CD14-positive monocyte (primary cell): Measurements from ENCODE around the gene DPF1. TPM values are rescaled to one million over a fixed set of nuclear protein-coding genes. Genes with fewer than 3 reads are reported as not detected.
"Not testable (repeated sequence)": the region's sequence is repeated elsewhere in the genome, so short reads cannot be mapped to it uniquely, and the experiment has no call there.

ENCODE experiments used
- DNase-seq, 3 donors: peaks; one replicate each; pipeline ENCODE4 v3.0.0-alpha.2; 2011 to 2022
- H2AFZ ChIP-seq: 2 replicates; pipeline ENCODE4 v1.6.0; 2012; ENCODE audit warnings: mild to moderate bottlenecking, low read depth, low read length, inconsistent platforms; ENCODE audit not compliant: insufficient read depth, poor library complexity, severe bottlenecking
- H3K27ac ChIP-seq, 2 donors: 1 replicate in 1 of 2; 2 replicates in 1 of 2; pipeline ENCODE4 v1.5.1; 2012 to 2013; ENCODE audit warnings: low read length in 2 of 2, control low read depth in 1 of 2, inconsistent platforms in 1 of 2, low read depth in 1 of 2, mild to moderate bottlenecking in 1 of 2
- H3K27me3 ChIP-seq, 2 donors: one replicate each; pipeline versions ENCODE4 v1.6.0 to v1.6.1; 2011 to 2013; ENCODE audit warnings: low read length in 2 of 2; ENCODE audit not compliant: control insufficient read depth in 2 of 2, insufficient read depth in 2 of 2
- H3K36me3 ChIP-seq, 2 donors: replicated peaks in 1 of 2; 1 replicate in 1 of 2; 2 replicates in 1 of 2; pipeline versions ENCODE4 v1.5.1 to v1.6.1; 2012 to 2013; ENCODE audit warnings: low read length in 2 of 2, control low read depth in 1 of 2, inconsistent platforms in 1 of 2, mild to moderate bottlenecking in 1 of 2; ENCODE audit not compliant: insufficient read depth in 2 of 2, control insufficient read depth in 1 of 2
- H3K4me1 ChIP-seq, 2 donors: 1 replicate in 1 of 2; 2 replicates in 1 of 2; pipeline versions ENCODE4 v1.5.1 to v1.6.1; 2012 to 2013; ENCODE audit warnings: low read length in 2 of 2, control low read depth in 1 of 2, inconsistent platforms in 1 of 2, mild to moderate bottlenecking in 1 of 2, moderate library complexity in 1 of 2; ENCODE audit not compliant: insufficient read depth in 2 of 2, control insufficient read depth in 1 of 2
- H3K4me2 ChIP-seq: replicated peaks from 2 replicates; pipeline ENCODE3; 2012; ENCODE audit warnings: low read length, moderate library complexity, mild to moderate bottlenecking; ENCODE audit not compliant: poor library complexity, severe bottlenecking; ENCODE audit errors: extremely low read depth
- H3K4me3 ChIP-seq, 3 experiments: fragments of 200-600 bp in 1 of 3; sonication (generic) in 1 of 3; replicated peaks in 1 of 3; 1 replicate in 2 of 3; 2 replicates in 1 of 3; pipeline ENCODE4 v1.5.1; 2011 to 2013; ENCODE audit warnings: low read length in 3 of 3, mild to moderate bottlenecking in 3 of 3, control low read depth in 2 of 3, low read depth in 2 of 3, inconsistent platforms in 1 of 3, moderate library complexity in 1 of 3
- H3K79me2 ChIP-seq: 2 replicates; pipeline ENCODE4 v1.6.0; 2012; ENCODE audit warnings: mild to moderate bottlenecking, control low read depth, inconsistent platforms, low read length, moderate library complexity; ENCODE audit not compliant: insufficient read depth
- H3K9ac ChIP-seq: 2 replicates; pipeline ENCODE4 v1.6.0; 2017; ENCODE audit warnings: low read length, mild to moderate bottlenecking; ENCODE audit not compliant: insufficient read depth, poor library complexity, severe bottlenecking
- H3K9me3 ChIP-seq, 2 donors: replicated peaks in 1 of 2; 1 replicate in 1 of 2; 2 replicates in 1 of 2; pipeline versions ENCODE4 v1.5.1 to v1.6.1; 2012 to 2013; ENCODE audit warnings: low read length in 2 of 2, control low read depth in 1 of 2; ENCODE audit not compliant: control insufficient read depth in 1 of 2, insufficient read depth in 1 of 2
- H4K20me1 ChIP-seq: 2 replicates; pipeline ENCODE4 v1.6.0; 2012; ENCODE audit warnings: mild to moderate bottlenecking, low read length, control low read depth, moderate library complexity; ENCODE audit not compliant: insufficient read depth
- H3K27ac Mint-ChIP-seq, 7 donors: one replicate each; pipeline ENCODE4 v1.8.0; 2020; ENCODE audit warnings: mild to moderate bottlenecking in 7 of 7, mixed read lengths in 7 of 7, moderate library complexity in 6 of 7, inconsistent platforms in 2 of 7
- H3K27me3 Mint-ChIP-seq, 3 donors: one replicate each; pipeline ENCODE4 v1.8.0; 2021 to 2022; ENCODE audit warnings: low read depth in 3 of 3, mild to moderate bottlenecking in 3 of 3, mixed read lengths in 3 of 3, moderate library complexity in 3 of 3, inconsistent platforms in 1 of 3
- H3K36me3 Mint-ChIP-seq, 2 donors: one replicate each; pipeline ENCODE4 v1.8.0; 2020; ENCODE audit warnings: mixed read lengths in 2 of 2, inconsistent platforms in 1 of 2, mild to moderate bottlenecking in 1 of 2
- H3K4me1 Mint-ChIP-seq: one replicate; pipeline ENCODE4 v1.8.0; 2020; ENCODE audit warnings: mild to moderate bottlenecking, mixed read lengths
- H3K4me3 Mint-ChIP-seq, 2 donors: one replicate each; pipeline ENCODE4 v1.8.0; 2020; ENCODE audit warnings: mild to moderate bottlenecking in 2 of 2, mixed read lengths in 2 of 2, moderate library complexity in 1 of 2
- H3K9me3 Mint-ChIP-seq, 7 donors: one replicate each; pipeline ENCODE4 v1.8.0; 2020 to 2022; ENCODE audit warnings: mixed read lengths in 7 of 7, mild to moderate bottlenecking in 6 of 7, moderate library complexity in 6 of 7, inconsistent platforms in 2 of 7
- WGBS: methylation state at CpG from one replicate; pipeline ENCODE4 v1.1.5; 2013; ENCODE audit warnings: missing lambda C conversion rate; ENCODE audit not compliant: insufficient coverage; 5-methylcytosine and 5-hydroxymethylcytosine counted together
- intact Hi-C, 2 donors: fragments of 100-400 bp; cut with micrococcal nuclease; formaldehyde crosslinking; loops; one replicate each; pipeline versions ENCODE4 v1.15.0 to v1.15.1; 2023
- polyA plus RNA-seq, 3 donors: library from polyadenylated mRNA; depleted of rRNA in 1 of 3; unstranded in 2 of 3; stranded (reverse) in 1 of 3; fragments of 300-500 nt in 2 of 3; fragments of >200 nt in 1 of 3; fragmentation: Illumina TruSeq in 2 of 3; gene quantifications; 1 replicate in 2 of 3; 2 replicates in 1 of 3; pipeline ENCODE4 v1.2.3, GENCODE V29; 2012 to 2021
- TF ChIP-seq, protein P1 (sequence below): fragments of 200-600 bp; IDR thresholded peaks from one replicate; pipeline ENCODE4 v1.8.0; 2022; ENCODE audit warnings: antibody characterized with exemption, mild to moderate bottlenecking

The DPF1 gene
- polyA plus RNA-seq, 3 donors = not detected

DNA sequence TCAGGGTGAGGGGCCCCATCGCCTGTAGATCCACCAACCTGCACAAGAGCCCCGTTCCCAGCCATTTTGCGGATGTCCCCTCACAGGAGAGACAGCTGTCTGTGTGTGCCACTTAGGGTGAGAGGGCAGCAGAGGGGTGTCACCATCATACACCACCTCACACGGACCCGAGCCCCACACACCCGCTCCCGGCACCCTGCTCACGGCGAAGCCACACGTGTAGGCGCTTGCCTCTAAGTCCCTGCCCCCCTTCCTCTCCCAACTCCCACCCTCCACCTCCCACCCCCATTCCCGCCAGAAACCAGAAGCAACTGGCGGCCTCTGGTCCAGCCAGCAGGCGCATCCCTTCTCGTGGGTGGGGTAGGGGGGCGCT is 4.0 kb upstream of the DPF1 start:
- H3K79me2 ChIP-seq = no peaks in the 10 kb centered on the region
- 6% methylated on average over 3 of the region's 16 CpGs for WGBS
- Mint-ChIP-seq H3K4me3 (peak overlapping the region in 1 of 2 donors; percentile 79), H3K27ac (no peak overlapping the region), H3K36me3 (peaks cover 0 to 12% of the 10 kb centered on the region in 2 donors), H3K4me1 (peaks cover 12% of the 10 kb centered on the region), H3K27me3 (peaks cover 70 to 88% (median 79%) of the 10 kb centered on the region in 3 donors), H3K9me3 (peaks cover 0 to 35% (median 12%) of the 10 kb centered on the region in 7 donors)
- intact Hi-C loops = no loop called here
- no peak overlapping the region for H2AFZ ChIP-seq
- H3K36me3 ChIP-seq = no peaks in the 10 kb centered on the region
- no peak overlapping the region for H3K4me3 ChIP-seq
- no peak overlapping the region for H3K4me2 ChIP-seq
- H3K9me3 ChIP-seq = peaks cover 0 to 22% of the 10 kb centered on the region in 2 donors
- no peak overlapping the region for H3K27ac ChIP-seq
- no peak overlapping the region for H3K9ac ChIP-seq
- TF ChIP-seq, protein P1, sequence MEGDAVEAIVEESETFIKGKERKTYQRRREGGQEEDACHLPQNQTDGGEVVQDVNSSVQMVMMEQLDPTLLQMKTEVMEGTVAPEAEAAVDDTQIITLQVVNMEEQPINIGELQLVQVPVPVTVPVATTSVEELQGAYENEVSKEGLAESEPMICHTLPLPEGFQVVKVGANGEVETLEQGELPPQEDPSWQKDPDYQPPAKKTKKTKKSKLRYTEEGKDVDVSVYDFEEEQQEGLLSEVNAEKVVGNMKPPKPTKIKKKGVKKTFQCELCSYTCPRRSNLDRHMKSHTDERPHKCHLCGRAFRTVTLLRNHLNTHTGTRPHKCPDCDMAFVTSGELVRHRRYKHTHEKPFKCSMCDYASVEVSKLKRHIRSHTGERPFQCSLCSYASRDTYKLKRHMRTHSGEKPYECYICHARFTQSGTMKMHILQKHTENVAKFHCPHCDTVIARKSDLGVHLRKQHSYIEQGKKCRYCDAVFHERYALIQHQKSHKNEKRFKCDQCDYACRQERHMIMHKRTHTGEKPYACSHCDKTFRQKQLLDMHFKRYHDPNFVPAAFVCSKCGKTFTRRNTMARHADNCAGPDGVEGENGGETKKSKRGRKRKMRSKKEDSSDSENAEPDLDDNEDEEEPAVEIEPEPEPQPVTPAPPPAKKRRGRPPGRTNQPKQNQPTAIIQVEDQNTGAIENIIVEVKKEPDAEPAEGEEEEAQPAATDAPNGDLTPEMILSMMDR = no peak
- no peaks in the 10 kb centered on the region for H4K20me1 ChIP-seq
- no peak for DNase-seq
- peaks cover 9 to 19% of the 10 kb centered on the region in 2 donors for H3K4me1 ChIP-seq
- H3K27me3 ChIP-seq = peaks cover 55 to 84% of the 10 kb centered on the region in 2 donors

DNA sequence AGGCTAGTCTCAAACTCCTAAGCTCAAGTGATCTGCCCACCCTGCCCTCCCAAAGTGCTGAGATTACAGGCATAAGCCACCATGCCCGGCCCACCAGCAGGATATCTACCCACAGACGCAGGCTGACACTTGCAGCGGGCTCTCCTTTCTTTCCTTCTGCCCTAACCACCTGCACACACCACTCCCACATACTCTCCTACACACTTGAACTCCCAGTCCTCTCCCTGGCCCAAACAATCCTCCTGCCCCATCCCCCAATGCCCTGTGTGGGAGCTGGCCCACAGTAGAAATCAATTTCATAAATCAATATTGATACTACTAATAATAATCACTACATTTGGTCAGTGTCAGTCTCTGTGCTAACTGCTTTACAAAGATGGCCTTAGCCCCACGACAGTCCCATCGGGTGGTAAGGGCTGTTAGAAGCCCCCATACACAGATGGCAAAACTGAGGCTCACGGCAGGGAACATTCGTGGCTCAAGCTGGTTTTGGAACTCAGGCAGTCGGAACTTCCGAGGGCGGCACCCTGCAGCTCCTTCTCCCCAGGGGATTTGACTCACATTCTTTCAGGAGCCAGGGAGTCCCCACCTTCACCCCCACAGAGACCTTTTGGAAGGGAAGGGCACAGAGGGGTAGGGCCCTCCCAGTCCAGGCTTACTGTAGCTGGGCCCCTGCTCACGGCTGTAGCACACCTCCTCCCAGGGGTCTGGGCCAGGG is 3.4 kb upstream of the DPF1 start:
- H3K27ac ChIP-seq = no peak overlapping the region
- H3K36me3 ChIP-seq = no peaks in the 10 kb centered on the region
- Mint-ChIP-seq H3K27me3 (peaks cover 74 to 93% (median 82%) of the 10 kb centered on the region in 3 donors), H3K9me3 (peaks cover 0 to 35% (median 12%) of the 10 kb centered on the region in 7 donors), H3K27ac (no peak overlapping the region), H3K4me1 (peaks cover 12% of the 10 kb centered on the region), H3K4me3 (peak overlapping the region in 1 of 2 donors; percentile 79), H3K36me3 (peaks cover 0 to 14% of the 10 kb centered on the region in 2 donors)
- H3K9me3 ChIP-seq = peaks cover 0 to 25% of the 10 kb centered on the region in 2 donors
- TF ChIP-seq, protein P1 = no peak
- WGBS = 61% methylated on average over 6 of the region's 11 CpGs
- peaks cover 9 to 19% of the 10 kb centered on the region in 2 donors for H3K4me1 ChIP-seq
- no peak overlapping the region for H3K4me3 ChIP-seq
- no peak overlapping the region for H3K9ac ChIP-seq
- H2AFZ ChIP-seq = no peak overlapping the region
- no peaks in the 10 kb centered on the region for H3K79me2 ChIP-seq
- no peak for DNase-seq
- H4K20me1 ChIP-seq = no peaks in the 10 kb centered on the region
- H3K4me2 ChIP-seq = no peak overlapping the region
- intact Hi-C loops = no loop called here
- H3K27me3 ChIP-seq = peaks cover 60 to 90% of the 10 kb centered on the region in 2 donors

DNA sequence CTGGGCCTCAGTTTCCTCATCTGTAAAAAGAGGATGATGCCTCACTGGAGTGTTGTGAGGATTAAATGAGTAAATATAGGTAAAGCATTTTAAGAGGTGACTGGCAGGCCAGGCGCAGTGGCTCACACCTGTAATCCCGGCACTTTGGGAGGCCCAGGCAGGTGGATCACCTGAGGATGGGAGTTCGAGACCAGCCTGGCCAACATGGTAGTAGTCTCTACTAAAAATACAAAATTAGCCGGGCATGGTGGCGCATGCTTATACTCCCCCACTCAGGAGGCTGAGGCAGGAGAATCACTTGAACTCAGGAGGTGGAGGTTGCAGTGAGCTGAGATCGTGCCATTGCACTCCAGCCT is 819 bp upstream of the DPF1 start:
- Histone ChIP-seq H3K27me3 (peaks cover 48 to 86% of the 10 kb centered on the region in 2 donors), H3K9me3 (peaks cover 0 to 23% of the 10 kb centered on the region in 2 donors), H3K4me1 (peaks cover 9 to 19% of the 10 kb centered on the region in 2 donors)
- H4K20me1 ChIP-seq, H2AFZ ChIP-seq, DNase-seq, intact Hi-C loops, H3K36me3 ChIP-seq, H3K27ac ChIP-seq, H3K4me3 ChIP-seq, H3K27ac Mint-ChIP-seq, H3K79me2 ChIP-seq, H3K9ac ChIP-seq, H3K4me2 ChIP-seq: not testable (repeated sequence)
- H3K9me3 Mint-ChIP-seq = peaks cover 0 to 28% (median 10%) of the 10 kb centered on the region in 7 donors
- no CpG with 5 or more reads among the region's 6 CpGs for WGBS
- peaks cover 74 to 88% (median 83%) of the 10 kb centered on the region in 3 donors for H3K27me3 Mint-ChIP-seq
- peaks cover 0 to 14% of the 10 kb centered on the region in 2 donors for H3K36me3 Mint-ChIP-seq
- H3K4me1 Mint-ChIP-seq = peaks cover 12% of the 10 kb centered on the region
- H3K4me3 Mint-ChIP-seq = peak overlapping the region in 1 of 2 donors; percentile 90
